HG03108 (cell line): Measurements from ENCODE around the gene B3GLCT.
"Not testable (repeated sequence)": the region's sequence is repeated elsewhere in the genome, so short reads cannot be mapped to it uniquely, and the experiment has no call there.

ENCODE experiments used
- ATAC-seq: cut with Tn5 transposase; IDR thresholded peaks from one replicate; pipeline ENCODE4 v1.9.1; 2021; ENCODE audit warnings: moderate library complexity; ENCODE audit not compliant: unreplicated experiment

The B3GLCT gene

DNA sequence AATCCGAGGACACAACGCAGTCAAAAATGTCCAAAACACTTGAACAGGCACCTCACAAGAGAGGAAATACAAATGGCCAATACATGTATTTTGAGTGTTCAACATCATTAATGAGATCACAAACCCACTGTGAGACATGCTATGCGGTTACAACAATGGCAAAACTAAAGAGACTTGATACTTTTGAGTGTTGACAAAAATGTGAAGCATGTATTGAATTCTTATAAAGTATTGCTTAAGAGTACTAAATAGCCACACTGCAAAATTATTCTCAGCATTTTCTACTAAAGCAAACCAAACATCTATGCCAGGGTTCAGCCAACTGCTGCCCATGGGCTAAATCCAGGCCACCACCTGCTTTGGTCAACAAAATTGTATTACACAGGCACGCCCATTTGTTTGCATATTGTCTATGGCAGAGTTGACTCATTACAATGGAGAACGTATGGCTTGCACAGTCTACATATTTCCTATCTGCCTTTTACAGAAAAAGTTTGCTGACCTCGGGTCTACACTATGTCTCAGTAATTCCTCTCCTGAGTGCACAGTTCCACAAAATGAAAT, 135.3 kb downstream of the B3GLCT start:
- no peak for ATAC-seq

DNA sequence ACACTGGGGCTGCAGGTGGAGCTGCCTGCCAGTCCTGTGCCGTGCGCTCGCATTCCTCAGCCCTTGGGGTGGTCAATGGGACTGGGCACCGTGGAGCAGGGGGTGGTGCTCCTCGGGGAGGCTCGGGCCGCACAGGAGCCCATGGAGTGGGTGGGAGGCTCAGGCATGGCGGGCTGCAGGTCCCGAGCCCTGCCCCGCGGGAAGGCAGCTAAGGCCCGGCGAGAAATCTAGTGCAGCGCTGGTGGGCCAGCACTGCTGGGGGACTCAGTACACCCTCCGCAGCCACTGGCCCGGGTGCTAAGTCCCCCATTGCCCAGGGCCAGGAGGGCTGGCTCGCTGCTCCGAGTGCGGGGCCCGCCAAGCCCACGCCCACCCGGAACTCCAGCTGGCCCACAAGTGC, 139.8 kb downstream of the B3GLCT start:
- ATAC-seq: not testable (repeated sequence)

DNA sequence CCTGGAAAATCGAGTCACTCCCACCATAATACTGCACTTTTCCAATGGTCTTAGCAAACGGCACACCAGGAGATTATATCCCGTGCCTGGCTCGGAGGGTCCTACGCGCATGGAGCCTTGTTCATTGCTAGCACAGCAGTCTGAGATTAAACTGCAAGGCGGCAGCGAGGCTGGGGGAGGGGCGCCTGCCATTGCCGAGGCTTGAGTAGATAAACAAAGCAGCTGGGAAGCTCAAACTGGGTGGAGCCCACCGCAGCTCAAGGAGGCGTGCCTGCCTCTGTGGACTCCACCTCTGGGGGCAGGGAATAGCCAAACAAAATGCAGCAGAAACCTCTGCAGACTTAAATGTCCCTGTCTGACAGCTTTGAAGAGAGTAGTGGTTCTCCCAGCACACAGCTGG, 141.1 kb downstream of the B3GLCT start:
- not testable (repeated sequence) for ATAC-seq

DNA sequence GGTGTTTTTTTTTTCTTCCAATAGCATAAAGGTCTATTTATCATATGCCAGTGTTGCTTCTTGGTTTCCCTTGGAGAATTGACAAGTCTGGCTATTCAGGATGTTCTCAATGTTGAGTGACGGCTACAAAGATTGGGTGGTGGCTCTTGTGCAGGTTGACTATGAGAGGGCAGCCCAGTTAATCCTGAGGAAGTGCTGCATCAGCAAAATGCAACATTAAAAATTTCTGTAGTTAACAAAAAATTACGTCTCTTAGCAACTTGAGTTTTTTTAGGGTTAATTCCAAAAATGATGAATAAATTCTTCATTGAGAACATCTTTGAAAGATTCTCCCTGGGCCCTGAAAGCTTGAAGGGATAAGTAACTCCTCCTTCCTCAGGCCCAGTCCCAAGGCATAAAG, 147.1 kb downstream of the B3GLCT start:
- ATAC-seq: no peak

DNA sequence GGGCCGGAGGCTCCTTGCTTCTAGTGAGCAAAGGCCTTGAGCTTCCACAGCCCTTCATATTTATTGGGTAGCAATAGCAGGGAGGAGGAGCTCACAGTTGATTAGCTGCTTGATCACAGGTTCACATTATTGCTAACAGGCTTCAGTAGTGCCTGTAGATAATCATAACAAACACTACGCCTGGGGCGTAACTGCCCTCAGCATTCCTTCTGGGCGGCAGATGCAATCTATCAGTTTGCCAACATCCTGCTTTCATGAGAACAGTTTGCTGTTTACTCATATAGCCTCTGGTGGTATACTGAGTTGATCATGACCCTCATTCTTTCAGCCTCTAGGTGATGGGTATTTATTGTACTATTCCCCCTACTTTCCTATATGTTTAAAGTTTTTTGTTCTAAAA, 149.4 kb downstream of the B3GLCT start:
- ATAC-seq: no peak

DNA sequence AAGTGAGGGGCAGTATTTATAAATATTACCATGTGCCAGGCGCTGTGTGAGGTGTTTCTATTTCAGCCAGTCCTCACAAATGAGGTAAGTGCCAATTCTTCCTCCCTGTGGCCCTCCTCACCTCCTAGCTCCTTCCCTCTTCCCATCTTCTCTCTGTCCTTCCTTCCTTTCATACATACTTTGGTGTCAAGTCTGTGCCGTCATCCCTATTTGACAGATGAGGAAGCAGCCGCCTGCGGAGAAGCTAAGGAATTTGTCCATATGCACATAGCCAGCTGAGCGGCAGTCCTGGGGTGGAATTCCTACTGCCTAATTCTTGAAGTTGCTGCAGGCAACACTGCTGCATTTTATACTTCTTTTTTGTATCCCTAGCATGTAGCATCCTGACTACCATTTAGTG, 150.8 kb downstream of the B3GLCT start:
- ATAC-seq: no peak

DNA sequence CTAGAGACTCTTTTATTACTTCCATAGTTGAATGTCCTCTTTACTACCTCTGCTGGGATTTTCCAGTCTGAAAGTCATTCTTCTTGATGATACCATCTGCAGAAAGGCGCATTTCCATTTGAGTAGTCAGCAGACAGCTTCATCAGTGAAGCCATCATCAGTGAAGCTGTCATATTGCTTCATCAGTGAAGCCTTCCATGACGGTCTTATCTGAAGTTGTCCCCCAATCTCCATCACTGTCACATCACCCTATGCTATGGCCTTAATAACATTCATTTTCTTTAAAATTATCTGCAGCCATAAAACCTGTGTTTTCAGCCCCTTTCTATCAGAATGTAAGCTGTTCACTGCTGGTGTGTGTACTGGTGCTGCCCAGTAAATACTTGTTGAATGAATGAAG, 151.6 kb downstream of the B3GLCT start:
- ATAC-seq: no peak

DNA sequence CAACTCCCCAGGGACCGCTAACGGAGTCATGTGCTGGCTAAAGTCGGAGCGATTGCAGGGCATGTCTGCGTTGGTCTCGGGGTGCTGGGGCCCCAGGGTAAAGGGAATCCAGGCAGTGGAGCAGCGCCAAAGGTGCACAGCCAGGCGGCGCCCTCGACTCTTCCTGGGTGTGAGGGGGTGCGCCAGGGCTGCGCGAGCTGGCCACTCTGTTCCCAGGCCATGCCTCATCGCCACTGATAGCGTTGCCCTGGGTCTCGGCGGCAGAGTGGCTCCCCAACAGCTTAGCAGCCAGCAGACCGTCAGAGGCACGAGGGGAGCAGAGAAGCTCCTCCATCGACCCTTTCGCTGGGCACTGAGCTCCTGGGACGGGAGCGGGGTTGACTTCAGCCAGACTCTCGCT, 152.7 kb downstream of the B3GLCT start:
- no peak for ATAC-seq

DNA sequence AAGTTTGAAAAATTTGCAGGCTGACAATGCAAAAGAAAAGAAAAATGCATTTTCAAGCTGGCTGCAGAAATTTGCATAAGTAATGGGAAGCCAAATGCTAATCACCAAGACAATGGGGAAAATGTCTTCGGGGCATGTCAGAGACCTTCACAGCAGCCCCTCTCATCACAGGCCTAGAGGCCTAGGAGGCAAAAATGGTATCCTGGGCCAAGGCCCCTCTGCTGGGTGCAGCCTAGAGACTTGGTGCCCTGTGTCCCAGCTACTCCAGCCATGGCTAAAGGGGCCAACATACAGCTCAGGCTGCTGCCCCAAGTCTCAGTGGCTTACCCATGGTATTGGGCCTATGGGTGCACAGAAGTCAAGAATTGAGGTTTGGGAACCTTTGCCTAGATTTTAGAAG, 155.2 kb downstream of the B3GLCT start:
- no peak for ATAC-seq

DNA sequence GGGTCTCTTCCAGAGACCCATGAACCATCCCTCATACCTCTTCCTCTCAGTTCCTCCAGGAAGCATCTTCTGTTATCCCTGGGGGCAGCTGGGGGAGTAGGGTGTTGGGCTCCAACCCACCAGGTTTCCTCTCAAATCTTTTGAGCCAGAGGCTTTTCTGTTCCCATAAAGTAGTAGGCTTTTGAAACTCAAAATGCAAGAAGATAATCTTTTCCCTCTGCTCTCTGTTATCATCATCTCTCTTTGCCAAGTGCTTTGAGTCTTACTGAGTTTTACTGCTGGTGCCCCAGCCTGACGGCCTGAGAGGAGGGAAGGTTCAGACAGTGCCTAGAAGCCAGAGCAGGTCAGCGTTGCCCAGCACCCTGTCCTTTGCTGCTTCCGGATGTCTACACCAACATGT, 157.2 kb downstream of the B3GLCT start:
- ATAC-seq: no peak

DNA sequence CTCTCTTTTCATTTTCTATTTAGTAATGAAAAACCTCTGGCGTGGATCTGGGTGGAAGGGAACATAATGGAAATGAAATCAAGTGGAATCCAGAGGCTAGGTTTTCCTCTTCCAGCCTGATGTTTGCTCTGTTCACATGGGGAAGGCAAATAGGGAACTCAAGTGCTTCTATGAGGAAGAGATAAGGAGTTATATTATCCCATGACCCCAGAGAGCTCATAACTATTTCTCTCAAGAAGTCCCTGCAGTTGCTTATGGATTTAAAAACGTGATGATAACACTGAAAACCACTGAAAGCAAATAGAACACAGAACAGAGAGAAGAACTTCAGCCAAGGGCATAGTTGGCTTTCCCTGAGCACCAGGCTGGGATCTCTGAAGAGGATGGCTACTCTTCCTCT, 157.8 kb downstream of the B3GLCT start:
- no peak for ATAC-seq

DNA sequence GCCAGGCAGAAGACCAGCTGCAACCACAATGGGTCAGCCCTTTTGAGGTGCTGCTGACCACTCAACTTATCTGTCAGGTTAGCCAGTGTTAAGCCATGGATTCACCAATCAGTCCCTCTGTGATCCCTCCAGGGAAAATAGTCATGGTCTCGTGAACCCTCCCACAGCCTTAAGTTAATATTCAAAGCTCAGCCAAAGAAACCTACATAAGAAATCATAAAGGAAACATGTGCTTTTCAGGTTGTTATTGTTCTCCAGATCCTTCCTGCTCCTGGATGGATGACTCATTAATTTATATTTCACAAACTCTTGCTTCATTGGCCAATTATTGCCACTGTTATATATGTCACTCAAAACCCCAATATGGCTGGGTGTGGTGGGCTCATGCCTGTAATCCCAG, 161.9 kb downstream of the B3GLCT start:
- ATAC-seq: no peak

DNA sequence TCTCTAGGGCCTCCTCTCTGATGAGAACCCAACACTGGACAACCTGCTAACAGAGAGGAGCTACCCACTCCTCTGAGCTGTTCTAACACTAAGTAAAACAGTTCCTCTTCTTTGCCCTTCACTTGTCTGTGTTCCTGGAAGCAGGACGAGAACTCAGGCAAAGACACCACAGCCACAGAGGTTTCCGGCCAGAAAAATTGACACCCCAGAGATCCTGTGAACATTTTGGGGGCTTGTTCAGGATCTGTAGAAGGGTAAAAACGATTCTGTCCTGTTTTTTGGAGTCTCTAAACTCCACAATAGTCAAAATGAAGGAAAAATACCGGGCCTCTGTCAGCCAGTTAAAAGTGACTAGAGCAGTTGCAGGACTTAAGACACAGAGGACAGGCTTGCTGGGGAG, 165.9 kb downstream of the B3GLCT start:
- ATAC-seq: no peak

DNA sequence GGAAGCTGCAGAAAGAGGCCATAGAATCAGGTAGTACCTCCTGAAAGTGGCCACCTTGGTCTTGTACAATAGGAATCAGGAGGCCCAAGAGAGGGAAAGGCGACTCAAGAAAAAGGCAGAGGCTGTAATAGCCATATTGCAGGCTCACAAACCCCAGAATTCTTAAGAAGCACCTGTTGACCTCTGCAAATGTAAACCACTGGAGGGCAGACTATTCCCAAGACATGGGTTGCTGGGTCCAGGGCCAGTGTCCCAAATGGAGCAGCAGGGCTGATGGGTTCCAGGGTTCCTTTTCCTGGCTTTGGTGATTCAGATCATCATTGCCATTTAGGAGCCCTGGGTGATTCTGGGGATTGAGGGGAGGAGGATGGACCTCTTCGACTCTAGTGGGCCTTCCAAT, 167.6 kb downstream of the B3GLCT start:
- ATAC-seq: no peak

DNA sequence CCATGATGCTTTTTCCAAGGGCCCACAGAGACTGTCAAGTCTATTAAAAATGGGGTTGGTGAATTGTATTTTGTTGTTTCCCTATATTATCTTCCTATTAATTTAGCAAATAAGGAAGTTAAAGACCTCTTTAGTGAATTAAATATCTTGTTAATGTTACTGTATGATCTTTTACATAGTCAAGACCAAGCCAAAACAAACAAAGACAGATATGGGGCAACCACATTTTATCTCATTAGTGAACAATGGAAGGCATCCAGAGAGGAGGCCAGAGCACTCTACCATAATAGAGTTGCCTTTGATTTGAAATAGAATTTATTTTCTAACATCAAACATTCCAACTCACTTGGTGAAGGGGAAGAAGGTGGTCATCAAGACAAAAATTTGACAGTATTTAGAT, 169.4 kb downstream of the B3GLCT start:
- no peak for ATAC-seq

DNA sequence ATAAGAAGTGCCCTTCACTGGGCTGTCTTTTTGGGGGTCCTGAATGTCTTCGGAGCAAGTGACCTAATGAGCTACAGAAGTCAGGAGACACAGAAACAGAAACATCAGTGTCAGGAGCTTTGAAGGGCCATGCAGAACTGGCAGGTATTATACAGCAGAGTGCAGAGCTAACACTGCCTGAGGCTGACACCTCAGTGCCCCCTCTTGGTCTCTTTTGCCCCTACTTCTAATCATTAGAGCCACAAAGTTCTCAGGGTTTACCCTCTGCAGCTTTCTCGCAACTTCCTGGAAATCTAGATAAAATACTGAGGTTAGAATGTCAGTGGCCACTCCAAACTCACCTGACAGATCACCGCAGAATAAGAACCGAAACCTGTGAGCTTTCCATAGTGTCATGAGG, 172.7 kb downstream of the B3GLCT start:
- ATAC-seq: no peak

DNA sequence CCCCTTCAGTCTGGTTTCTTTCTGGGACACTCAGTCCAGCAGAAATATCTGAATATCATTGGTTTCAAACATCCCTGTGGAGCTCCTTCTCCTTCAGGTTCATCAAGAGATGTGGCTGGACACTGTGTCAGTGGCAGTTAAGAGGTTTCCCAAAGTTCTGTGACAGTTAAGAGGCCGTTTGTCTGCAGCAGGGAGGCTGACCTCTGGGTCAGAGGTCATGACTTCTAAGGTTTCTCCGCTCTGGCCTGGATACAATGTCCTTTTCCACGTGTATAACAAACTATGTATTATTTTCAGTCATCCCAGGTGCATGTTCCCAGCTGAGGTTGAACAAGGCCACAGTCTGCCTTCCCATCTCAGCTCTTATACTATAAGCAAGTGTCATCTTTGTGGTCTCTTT, 174.9 kb downstream of the B3GLCT start:
- no peak for ATAC-seq

DNA sequence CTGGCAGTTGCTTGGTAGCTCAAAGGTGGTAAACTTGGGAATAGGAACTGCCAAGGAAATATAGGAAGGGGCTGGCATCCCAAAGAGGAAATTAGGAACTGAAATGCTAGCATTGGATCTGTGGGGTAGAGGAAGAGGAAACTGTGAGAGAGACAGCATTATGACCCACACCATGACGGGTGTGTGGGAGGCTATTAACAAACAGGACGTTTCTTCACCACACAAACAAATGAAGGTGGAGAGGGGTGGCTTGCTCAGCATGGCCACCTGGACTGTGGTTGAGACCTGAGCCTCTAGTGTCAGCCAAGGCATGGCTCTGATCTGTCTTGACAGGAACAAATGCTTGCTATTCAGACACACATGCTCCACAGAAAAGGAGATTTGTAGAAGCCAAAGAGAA, 178.2 kb downstream of the B3GLCT start:
- ATAC-seq: no peak

DNA sequence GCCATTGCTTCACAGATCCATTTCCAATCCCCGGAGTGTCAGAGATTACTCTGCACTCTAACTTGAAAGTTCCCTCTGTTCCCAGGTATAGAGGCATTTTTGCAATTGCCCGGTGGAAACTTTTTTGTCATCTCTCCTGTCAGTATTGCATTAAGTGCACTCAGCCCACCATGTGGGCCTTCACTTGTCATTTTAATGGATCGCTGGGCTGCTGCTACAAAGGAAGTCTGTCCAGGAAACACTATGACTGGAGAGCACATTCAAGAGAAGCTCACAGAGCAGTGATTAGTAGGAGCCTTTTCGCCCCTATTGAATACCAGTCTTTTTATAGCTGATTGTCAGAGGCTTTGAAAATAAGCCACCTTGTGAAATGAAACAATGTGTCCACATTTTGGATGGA, 180.9 kb downstream of the B3GLCT start:
- no peak for ATAC-seq
